Esophagus muscularis mucosa (tissue), 3 donors: Measurements from ENCODE around the gene IPO11.

ENCODE experiments used
- CTCF ChIP-seq, 3 experiments: fragments of 200-600 bp in 2 of 3; fragments of 450-650 bp in 1 of 3; sonication (generic) in 2 of 3; IDR thresholded peaks; one replicate each; pipeline ENCODE4 v1.5.1; 2017 to 2019; ENCODE audit warnings: antibody characterized with exemption in 3 of 3, mild to moderate bottlenecking in 2 of 3, moderate library complexity in 1 of 3
- POLR2A ChIP-seq: fragments of 450-650 bp; IDR thresholded peaks from one replicate; pipeline ENCODE4 v1.6.1; 2017; ENCODE audit warnings: antibody characterized with exemption, moderate library complexity, mild to moderate bottlenecking, low read depth
- POLR2AphosphoS5 ChIP-seq, 2 donors: sonication (generic); formaldehyde crosslinking; IDR thresholded peaks; one replicate each; pipeline ENCODE4 v1.6.1; 2017; ENCODE audit warnings: antibody characterized with exemption in 2 of 2

- no peak for TF ChIP-seq POLR2AphosphoS5 (IDR thresholded peaks at IDR 0.05)
- TF ChIP-seq CTCF (IDR thresholded peaks at IDR 0.05), result no peak
- no peak for TF ChIP-seq POLR2A
Measured at GRCh38 chr5:62514510-62515119, 102.1 kb downstream of the IPO11 start.
